Mesothelial cell of epicardium (in vitro differentiated cells): ENCODE data around the gene VN1R2. TPM values are rescaled to one million over a fixed set of nuclear protein-coding genes. Genes with fewer than 3 reads are reported as not detected.
"Not testable (repeated sequence)": the region's sequence is repeated elsewhere in the genome, so short reads cannot be mapped to it uniquely, and the experiment has no call there.

Experiments used
- DNase-seq, 2 experiments: peaks; one replicate each; pipeline ENCODE4 v3.0.0; 2021; ENCODE audit warnings: low spot score in 2 of 2; ENCODE audit not compliant: unreplicated experiment in 2 of 2
- H3K27ac Mint-ChIP-seq: 2 replicates; pipeline ENCODE4 v1.8.0; 2021; ENCODE audit warnings: mixed read lengths
- H3K27me3 Mint-ChIP-seq: 2 replicates; pipeline ENCODE4 v1.8.0; 2021; ENCODE audit warnings: low read depth, mixed read lengths
- H3K36me3 Mint-ChIP-seq: 2 replicates; pipeline ENCODE4 v1.8.0; 2021; ENCODE audit warnings: mixed read lengths
- H3K4me1 Mint-ChIP-seq: 2 replicates; pipeline ENCODE4 v1.8.0; 2021; ENCODE audit warnings: mixed read lengths
- H3K4me3 Mint-ChIP-seq: 2 replicates; pipeline ENCODE4 v1.8.0; 2021; ENCODE audit warnings: mild to moderate bottlenecking, moderate library complexity, mixed read lengths
- H3K9me3 Mint-ChIP-seq: 2 replicates; pipeline ENCODE4 v1.8.0; 2021; ENCODE audit warnings: mixed read lengths
- total RNA-seq: library from RNA; stranded (reverse); gene quantifications from 3 replicates; pipeline ENCODE4 v1.2.1, GENCODE V29; 2021
- TF ChIP-seq, protein P1 (sequence below): fragments of 200-600 bp; sonication (generic); IDR thresholded peaks from one replicate; pipeline ENCODE4 v1.5.0; 2021; ENCODE audit warnings: antibody characterized with exemption; ENCODE audit not compliant: unreplicated experiment

VN1R2 gene, protein sequence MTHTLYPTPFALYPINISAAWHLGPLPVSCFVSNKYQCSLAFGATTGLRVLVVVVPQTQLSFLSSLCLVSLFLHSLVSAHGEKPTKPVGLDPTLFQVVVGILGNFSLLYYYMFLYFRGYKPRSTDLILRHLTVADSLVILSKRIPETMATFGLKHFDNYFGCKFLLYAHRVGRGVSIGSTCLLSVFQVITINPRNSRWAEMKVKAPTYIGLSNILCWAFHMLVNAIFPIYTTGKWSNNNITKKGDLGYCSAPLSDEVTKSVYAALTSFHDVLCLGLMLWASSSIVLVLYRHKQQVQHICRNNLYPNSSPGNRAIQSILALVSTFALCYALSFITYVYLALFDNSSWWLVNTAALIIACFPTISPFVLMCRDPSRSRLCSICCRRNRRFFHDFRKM
- 0.20 TPM in 1 of 3 replicates, not detected in the others for total RNA-seq

DNA sequence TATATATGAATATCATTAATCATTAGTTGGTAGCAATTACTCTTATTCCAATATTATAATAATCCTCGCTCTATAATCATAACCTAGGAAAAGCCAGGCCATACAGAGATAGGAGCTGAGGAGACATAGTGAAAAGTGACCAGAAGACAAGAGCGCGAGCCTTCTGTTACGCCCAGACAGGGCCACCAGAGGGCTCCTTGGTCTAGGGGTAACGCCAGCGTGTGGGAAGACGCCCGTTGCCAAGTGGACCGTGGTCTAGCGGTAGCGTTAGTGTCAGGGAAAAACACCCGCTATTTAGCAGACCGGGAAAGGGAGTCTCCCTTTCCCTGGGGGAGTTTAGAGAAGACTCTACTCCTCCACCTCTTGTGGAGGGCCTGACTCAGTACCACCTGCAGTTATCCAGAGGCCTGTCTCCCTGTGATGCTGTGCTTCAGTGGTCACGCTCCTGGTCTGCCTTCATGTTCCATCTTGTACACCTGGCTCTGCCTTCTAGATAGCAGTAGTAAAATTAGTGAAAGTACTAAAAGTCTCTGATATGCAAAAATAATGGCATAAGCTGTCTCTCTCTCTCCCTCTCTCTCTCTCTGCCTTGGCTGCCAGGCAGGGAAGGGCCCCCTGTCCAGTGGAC is at the start of gene VN1R2:
Gene VN1R2 (plus strand): TSS at position 578 of the 628 bp plus-strand sequence. CDS start 84 bp downstream, outside the sequence.
- Mint-ChIP-seq H3K36me3 (peaks cover 14% of the 10 kb centered on the region), H3K9me3 (peaks cover 35% of the 10 kb centered on the region)
- not testable (repeated sequence) for H3K27me3 Mint-ChIP-seq, H3K27ac Mint-ChIP-seq, H3K4me3 Mint-ChIP-seq, DNase-seq, H3K4me1 Mint-ChIP-seq

DNA sequence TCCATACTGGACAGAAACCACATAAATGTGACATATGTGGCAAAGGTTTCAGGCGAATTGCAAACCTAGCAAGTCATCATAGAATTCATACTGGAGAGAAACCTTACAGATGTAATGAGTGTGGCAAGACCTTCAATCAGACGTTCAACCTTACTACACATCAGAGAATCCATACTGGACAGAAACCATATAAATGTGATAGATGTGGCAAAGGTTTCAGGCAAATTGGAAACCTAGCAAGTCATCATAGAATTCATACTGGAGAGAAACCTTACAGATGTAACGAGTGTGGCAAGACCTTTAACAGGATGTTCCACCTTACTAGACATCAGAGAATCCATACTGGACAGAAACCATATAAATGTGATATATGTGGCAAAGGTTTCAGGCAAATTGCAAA is 46.5 kb upstream of the VN1R2 start:
- H3K4me3 Mint-ChIP-seq, H3K27me3 Mint-ChIP-seq, DNase-seq, H3K4me1 Mint-ChIP-seq, H3K27ac Mint-ChIP-seq: not testable (repeated sequence)
- Mint-ChIP-seq H3K36me3 (peaks cover 82% of the 10 kb centered on the region), H3K9me3 (peaks cover 74% of the 10 kb centered on the region)

DNA sequence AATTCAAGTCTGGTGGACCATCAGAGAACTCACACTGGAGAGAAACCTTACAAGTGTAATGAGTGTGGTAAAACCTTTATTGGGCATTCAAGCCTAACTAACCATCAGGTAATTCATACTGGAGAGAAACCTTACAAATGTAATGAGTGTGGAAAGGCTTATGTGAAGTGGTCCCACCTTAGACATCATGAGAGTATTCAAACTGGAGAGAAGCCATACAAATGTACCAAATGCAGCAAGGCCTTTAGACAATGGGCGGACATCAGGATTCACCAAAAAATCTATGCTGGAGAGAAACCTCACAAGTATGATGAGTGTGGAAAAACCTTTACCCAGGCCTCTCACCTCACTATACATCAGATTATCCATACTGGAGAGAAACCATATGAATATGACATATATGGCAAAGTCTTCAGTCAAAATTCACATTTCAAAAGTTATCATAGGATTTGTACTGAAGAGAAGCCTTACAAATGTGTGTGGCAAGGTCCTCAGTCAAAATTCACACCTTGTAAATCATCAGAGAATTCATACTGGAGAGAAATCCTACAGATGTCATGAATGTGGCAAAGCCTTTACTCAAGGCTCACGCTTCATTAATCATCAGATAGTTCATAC is 45.3 kb upstream of the VN1R2 start:
- Mint-ChIP-seq H3K36me3 (peaks cover 71% of the 10 kb centered on the region), H3K4me1 (no peaks in the 10 kb centered on the region), H3K4me3 (no peak overlapping the region), H3K9me3 (peaks cover 68% of the 10 kb centered on the region), H3K27ac (no peak overlapping the region), H3K27me3 (no peaks in the 10 kb centered on the region)
- no peak for DNase-seq
- TF ChIP-seq, protein P1, sequence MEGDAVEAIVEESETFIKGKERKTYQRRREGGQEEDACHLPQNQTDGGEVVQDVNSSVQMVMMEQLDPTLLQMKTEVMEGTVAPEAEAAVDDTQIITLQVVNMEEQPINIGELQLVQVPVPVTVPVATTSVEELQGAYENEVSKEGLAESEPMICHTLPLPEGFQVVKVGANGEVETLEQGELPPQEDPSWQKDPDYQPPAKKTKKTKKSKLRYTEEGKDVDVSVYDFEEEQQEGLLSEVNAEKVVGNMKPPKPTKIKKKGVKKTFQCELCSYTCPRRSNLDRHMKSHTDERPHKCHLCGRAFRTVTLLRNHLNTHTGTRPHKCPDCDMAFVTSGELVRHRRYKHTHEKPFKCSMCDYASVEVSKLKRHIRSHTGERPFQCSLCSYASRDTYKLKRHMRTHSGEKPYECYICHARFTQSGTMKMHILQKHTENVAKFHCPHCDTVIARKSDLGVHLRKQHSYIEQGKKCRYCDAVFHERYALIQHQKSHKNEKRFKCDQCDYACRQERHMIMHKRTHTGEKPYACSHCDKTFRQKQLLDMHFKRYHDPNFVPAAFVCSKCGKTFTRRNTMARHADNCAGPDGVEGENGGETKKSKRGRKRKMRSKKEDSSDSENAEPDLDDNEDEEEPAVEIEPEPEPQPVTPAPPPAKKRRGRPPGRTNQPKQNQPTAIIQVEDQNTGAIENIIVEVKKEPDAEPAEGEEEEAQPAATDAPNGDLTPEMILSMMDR: no peak

DNA sequence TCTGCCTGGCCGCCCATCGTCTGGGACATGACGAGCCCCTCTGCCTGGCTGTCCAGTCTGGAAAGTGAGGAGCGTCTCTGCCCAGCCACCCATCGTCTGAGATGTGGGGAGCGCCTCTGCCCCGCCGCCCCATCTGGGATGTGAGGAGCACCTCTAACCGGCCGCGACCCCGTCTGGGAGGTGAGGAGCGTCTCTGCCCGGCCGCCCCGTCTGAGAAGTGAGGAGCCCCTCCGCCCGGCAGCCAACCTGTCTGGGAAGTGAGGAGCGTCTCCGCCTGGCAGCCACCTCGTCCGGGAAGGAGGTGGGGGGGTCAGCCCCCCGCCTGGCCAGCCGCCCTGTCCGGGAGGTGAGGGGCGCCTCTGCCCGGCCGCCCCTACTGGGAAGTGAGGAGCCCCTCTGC is 35.4 kb upstream of the VN1R2 start:
- peaks cover 62% of the 10 kb centered on the region for H3K9me3 Mint-ChIP-seq

DNA sequence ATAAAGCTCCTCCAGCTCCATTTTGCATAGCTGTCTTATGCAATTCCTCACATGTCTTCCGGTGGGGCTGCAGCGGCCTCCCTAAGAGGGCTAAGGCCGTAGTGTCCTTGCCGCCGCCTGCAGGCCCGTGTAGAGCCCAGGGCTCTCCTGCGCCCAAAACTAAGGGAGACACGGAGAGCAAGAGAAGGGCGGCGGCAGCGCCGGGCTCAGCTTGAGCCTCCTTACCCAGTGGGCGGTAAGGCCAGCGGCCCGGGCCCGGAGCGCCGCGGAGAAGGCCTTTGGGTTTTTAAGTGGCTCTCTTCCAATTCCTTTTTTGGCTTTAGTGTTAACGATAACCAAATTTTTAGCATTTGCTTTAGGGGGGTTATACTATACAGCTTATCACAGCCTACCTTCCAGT is 33.5 kb upstream of the VN1R2 start:
- no peak for DNase-seq
- peaks cover 58% of the 10 kb centered on the region for H3K9me3 Mint-ChIP-seq
- no peak overlapping the region for H3K4me3 Mint-ChIP-seq
- no peaks in the 10 kb centered on the region for H3K4me1 Mint-ChIP-seq
- H3K27ac Mint-ChIP-seq: no peak overlapping the region
- TF ChIP-seq, protein P1: no peak
- H3K36me3 Mint-ChIP-seq: peaks cover 29% of the 10 kb centered on the region
- H3K27me3 Mint-ChIP-seq: no peaks in the 10 kb centered on the region

More for the DNA sequence above, 35.4 kb upstream of the VN1R2 start:
- H3K36me3 Mint-ChIP-seq: peaks cover 25% of the 10 kb centered on the region
- H3K4me3 Mint-ChIP-seq, H3K4me1 Mint-ChIP-seq, DNase-seq, H3K27me3 Mint-ChIP-seq, H3K27ac Mint-ChIP-seq: not testable (repeated sequence)

DNA sequence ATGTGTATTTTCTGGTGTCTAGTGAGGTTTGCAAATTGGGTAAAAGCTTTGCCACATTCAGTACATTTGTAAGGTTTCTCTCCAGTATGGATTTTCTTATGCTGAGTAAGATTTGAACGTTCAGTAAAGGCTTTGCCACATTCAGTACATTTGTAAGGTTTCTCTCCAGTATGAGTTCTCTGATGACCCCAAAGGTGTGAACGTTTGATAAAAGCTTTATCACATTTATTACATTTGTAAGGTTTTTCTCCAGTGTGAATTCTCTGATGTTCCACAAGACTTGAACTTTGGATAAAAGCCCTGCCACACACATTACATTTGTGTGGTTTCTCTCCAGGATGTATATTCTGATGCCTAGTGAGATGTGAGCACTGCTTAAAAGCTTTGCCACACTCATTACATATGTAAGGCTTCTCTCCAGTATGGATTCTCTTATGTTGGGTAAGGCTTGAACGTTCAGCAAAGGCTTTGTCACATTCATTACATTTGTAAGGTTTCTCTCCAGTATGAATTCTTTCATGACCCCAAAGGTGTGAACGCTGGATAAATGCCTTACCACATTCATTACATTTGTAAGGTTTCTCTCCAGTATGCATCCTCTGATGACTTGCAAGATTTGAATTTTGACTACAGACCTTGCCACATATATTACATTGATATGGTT is 20.8 kb upstream of the VN1R2 start:
- TF ChIP-seq, protein P1: no peak
- no peak overlapping the region for H3K27ac Mint-ChIP-seq
- H3K27me3 Mint-ChIP-seq: no peaks in the 10 kb centered on the region
- H3K4me3 Mint-ChIP-seq: no peak overlapping the region
- H3K9me3 Mint-ChIP-seq: peaks cover 77% of the 10 kb centered on the region
- peaks cover 79% of the 10 kb centered on the region for H3K36me3 Mint-ChIP-seq
- no peaks in the 10 kb centered on the region for H3K4me1 Mint-ChIP-seq
- DNase-seq: no peak
